GM18520 (cell line): ENCODE data around the gene DHCR24.

Source experiments
- ATAC-seq: cut with Tn5 transposase; IDR thresholded peaks from one replicate; pipeline ENCODE4 v1.9.1; 2021; ENCODE audit not compliant: unreplicated experiment

Gene DHCR24

GRCh38 chr1:54865238-54866073 lies 21.5 kb downstream of the DHCR24 start:
- no peak for ATAC-seq

GRCh38 chr1:54864460-54865208 lies 22.4 kb downstream of the DHCR24 start:
- ATAC-seq, result no peak

- no peak for ATAC-seq
Observed at GRCh38 chr1:54863267-54863665, 23.7 kb downstream of the DHCR24 start.

- ATAC-seq, result no peak
Observed at GRCh38 chr1:54861070-54861761, 25.8 kb downstream of the DHCR24 start.

- no peak for ATAC-seq
Observed at GRCh38 chr1:54859700-54860391, 27.1 kb downstream of the DHCR24 start.

GRCh38 chr1:54857746-54858561 lies 29.0 kb downstream of the DHCR24 start:
- ATAC-seq, result no peak

GRCh38 chr1:54857141-54857540 lies 29.9 kb downstream of the DHCR24 start:
- no peak for ATAC-seq

GRCh38 chr1:54854381-54855020 lies 32.5 kb downstream of the DHCR24 start:
- no peak for ATAC-seq

- no peak for ATAC-seq
Observed at GRCh38 chr1:54853793-54854370, 33.1 kb downstream of the DHCR24 start.

GRCh38 chr1:54853096-54853792 lies 33.8 kb downstream of the DHCR24 start:
- ATAC-seq, result no peak

- no peak for ATAC-seq
Observed at GRCh38 chr1:54851936-54852524, 35.0 kb downstream of the DHCR24 start.

GRCh38 chr1:54851406-54851805 lies 35.6 kb downstream of the DHCR24 start:
- no peak for ATAC-seq

- ATAC-seq, result no peak
Observed at GRCh38 chr1:54850737-54851136, 36.3 kb downstream of the DHCR24 start.

GRCh38 chr1:54850069-54850730 lies 36.8 kb downstream of the DHCR24 start:
- ATAC-seq, result no peak

GRCh38 chr1:54849219-54850068 lies 37.6 kb downstream of the DHCR24 start:
- no peak for ATAC-seq

- ATAC-seq, result no peak
Observed at GRCh38 chr1:54848134-54848948, 38.7 kb downstream of the DHCR24 start.
